ENCODE measurements around the gene EVI2A.
"Not testable (repeated sequence)": the region's sequence is repeated elsewhere in the genome, so short reads cannot be mapped to it uniquely, and the experiment has no call there.

EVI2A gene

GRCh38 chr17:31312223-31312622 is 9.2 kb downstream of the EVI2A start:
- not testable (repeated sequence) for DNase-seq (ENCODE audit: low read depth in 2 of 2)

- no peak for DNase-seq (ENCODE audit: low read depth in 2 of 2)
These were observed 9.9 kb downstream of the EVI2A start for GRCh38 chr17:31311526-31311925.

GRCh38 chr17:31310886-31311285 is 10.5 kb downstream of the EVI2A start:
- no peak for DNase-seq (ENCODE audit: low read depth in 2 of 2)

- DNase-seq (ENCODE audit: low read depth in 2 of 2): no peak
These were observed 11.2 kb downstream of the EVI2A start for GRCh38 chr17:31310260-31310659.

GRCh38 chr17:31309556-31309955 is 11.9 kb downstream of the EVI2A start:
- no peak for DNase-seq (ENCODE audit: low read depth in 2 of 2)

- DNase-seq (ENCODE audit: low read depth in 2 of 2): no peak
These were observed 12.8 kb downstream of the EVI2A start for GRCh38 chr17:31308372-31309334.

GRCh38 chr17:31307640-31308039 is 13.8 kb downstream of the EVI2A start:
- no peak for DNase-seq (ENCODE audit: low read depth in 2 of 2)

- no peak for DNase-seq (ENCODE audit: low read depth in 2 of 2)
These were observed 21.8 kb downstream of the EVI2A start for GRCh38 chr17:31299624-31300023.

- DNase-seq (ENCODE audit: low read depth in 2 of 2): no peak
These were observed 24.3 kb downstream of the EVI2A start, which contains the start of gene OMG for GRCh38 chr17:31297090-31297489. OMG (minus strand) TSS chr17:31297239; CDS start chr17:31296331, 908 bp downstream.

GRCh38 chr17:31296142-31296541 is 25.3 kb downstream of the EVI2A start:
- DNase-seq (ENCODE audit: low read depth in 2 of 2): no peak

GRCh38 chr17:31295489-31295871 is 25.9 kb downstream of the EVI2A start:
- DNase-seq (ENCODE audit: low read depth in 2 of 2): no peak

- DNase-seq (ENCODE audit: low read depth in 2 of 2): no peak
These were observed 26.5 kb downstream of the EVI2A start for GRCh38 chr17:31294820-31295488.

GRCh38 chr17:31294231-31294630 is 27.2 kb downstream of the EVI2A start:
- DNase-seq (ENCODE audit: low read depth in 2 of 2): no peak

- no peak for DNase-seq (ENCODE audit: low read depth in 2 of 2)
These were observed 27.8 kb downstream of the EVI2A start for GRCh38 chr17:31293581-31293980.

GRCh38 chr17:31291820-31292219 is 29.6 kb downstream of the EVI2A start:
- no peak for DNase-seq (ENCODE audit: low read depth in 2 of 2)

GRCh38 chr17:31289790-31290189 is 31.6 kb downstream of the EVI2A start:
- no peak for DNase-seq (ENCODE audit: low read depth in 2 of 2)

GRCh38 chr17:31287932-31288331 is 33.5 kb downstream of the EVI2A start:
- DNase-seq (ENCODE audit: low read depth in 2 of 2): not testable (repeated sequence)

GRCh38 chr17:31286587-31286986 is 34.8 kb downstream of the EVI2A start:
- no peak for DNase-seq (ENCODE audit: low read depth in 2 of 2)

- DNase-seq (ENCODE audit: low read depth in 2 of 2): no peak
These were observed 37.6 kb downstream of the EVI2A start for GRCh38 chr17:31283841-31284240.

- DNase-seq (ENCODE audit: low read depth in 2 of 2): no peak
These were observed 40.4 kb downstream of the EVI2A start for GRCh38 chr17:31281061-31281460.

- DNase-seq (ENCODE audit: low read depth in 2 of 2): no peak
These were observed 42.0 kb downstream of the EVI2A start for GRCh38 chr17:31279401-31279800.

GRCh38 chr17:31275116-31275515 is 46.3 kb downstream of the EVI2A start:
- DNase-seq (ENCODE audit: low read depth in 2 of 2): no peak

GRCh38 chr17:31274252-31274651 is 47.2 kb downstream of the EVI2A start:
- no peak for DNase-seq (ENCODE audit: low read depth in 2 of 2)

Measured in stimulated activated CD8-positive, alpha-beta memory T cell treated with anti-CD3 and anti-CD28 coated beads, Interleukin-15, amount 100 ng/mL, for 48 hours (primary cell).